ENCODE measurements around the gene ARMH2.
"Not testable (repeated sequence)": the region's sequence is repeated elsewhere in the genome, so short reads cannot be mapped to it uniquely, and the experiment has no call there.

The ARMH2 gene

DNA sequence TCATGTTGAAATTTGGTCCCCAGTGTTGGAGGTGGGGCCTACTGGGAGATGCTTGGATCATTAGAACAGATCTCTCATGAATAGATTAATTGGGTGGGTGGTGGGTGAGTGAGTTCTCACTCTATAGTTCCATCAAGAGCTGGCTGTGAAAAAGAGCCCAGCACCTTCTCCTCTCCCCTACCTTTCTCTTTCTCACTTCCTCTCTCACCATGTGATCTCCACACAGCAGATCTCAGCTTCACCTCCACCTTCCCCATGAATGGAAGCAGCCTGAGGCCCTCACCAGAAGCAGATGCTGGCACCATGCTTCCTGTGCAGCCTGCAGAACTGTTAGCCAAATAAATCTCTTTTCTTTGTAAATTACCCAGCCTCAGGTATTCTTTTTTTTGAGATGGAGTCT, 36.9 kb downstream of the ARMH2 start:
- DNase-seq, result no peak

DNA sequence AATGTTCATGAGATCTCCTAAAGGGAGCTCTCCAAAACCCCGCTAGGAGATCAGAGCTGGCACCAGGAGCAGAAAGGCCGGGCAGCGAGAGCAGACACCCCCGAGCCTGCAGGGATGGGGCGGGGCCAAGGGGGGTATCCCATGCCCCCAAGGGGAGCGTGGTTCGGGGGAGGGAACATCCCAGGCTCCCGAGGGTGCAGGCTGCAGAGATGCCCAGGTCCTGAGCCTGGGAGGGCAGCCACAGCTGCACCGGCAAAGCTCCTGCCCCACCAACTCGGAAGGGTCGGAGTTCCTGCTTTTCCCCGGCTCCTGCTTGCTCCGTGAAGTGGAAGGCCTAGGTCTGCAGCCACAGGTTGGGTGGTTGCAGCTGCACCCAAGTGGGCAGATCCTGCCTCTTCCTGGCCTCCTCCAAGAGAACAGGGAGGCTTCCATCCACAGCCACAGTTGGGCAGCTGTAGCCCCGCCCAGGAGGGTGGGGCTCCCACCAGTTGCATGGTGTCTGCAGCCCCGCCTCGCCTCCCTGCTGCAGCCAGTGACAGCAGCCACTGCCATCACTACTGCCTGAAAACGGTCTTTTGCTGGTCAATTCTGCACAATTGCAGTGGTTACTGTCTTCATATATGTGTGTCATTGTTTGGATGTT, 37.4 kb downstream of the ARMH2 start:
- DNase-seq, result no peak

DNA sequence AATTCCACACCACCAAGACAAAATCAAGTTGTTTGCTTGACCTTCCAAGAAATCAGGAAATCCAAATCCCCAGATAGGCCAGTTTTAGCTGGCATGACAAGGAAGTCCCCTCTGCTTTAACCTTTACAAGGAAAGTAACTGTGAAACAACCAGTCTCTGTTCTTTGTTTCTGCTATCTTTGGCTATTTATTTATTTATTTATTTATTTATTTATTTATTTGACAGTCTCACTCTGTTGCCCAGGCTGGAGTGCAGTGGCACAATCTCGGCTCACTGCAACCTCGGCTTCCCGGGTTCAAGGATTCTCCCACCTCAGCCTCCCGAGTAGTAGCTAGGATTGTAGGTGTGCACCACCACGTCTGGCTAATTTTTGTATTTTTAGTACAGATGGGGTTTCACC, 38.5 kb downstream of the ARMH2 start:
- DNase-seq, result no peak

DNA sequence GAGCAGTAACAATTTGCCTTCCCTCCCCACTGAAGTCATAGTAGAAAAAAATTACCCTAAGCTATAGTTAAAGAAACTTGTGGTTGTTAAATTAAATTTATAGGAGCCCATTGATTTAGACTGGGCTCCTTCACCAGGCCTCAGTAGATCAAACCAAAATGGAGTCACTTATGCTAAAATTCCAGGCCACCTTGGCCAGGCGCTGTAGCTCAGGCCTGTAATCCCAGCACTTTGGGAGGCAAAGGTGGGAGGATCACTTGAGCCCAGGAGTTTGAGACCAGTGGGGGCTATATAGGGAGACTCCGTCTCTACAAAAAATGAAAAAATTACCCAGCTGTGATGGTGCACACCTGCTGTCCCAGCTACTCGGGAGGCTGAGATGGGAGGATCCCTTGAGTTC, 39.0 kb downstream of the ARMH2 start:
- DNase-seq, result no peak

DNA sequence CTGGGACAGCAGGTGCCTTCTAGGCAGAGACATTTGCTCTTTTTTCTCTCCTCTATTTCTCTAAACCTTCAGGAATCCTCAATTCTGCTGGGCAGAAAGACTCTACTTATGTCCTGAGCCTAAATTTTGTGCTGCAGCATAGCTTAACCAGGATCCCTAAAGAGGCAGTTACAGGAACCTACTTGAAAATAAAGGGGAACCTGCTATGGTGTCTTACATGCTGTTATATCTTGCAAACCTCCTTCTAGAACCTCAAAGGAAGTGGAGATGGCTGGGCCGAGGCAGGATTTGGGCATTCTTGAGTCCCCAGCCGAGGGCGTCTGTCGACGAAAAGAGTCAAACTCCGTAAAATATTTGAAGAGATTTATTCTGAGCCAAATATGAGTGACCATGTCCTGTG, 41.1 kb downstream of the ARMH2 start:
- no peak for DNase-seq

DNA sequence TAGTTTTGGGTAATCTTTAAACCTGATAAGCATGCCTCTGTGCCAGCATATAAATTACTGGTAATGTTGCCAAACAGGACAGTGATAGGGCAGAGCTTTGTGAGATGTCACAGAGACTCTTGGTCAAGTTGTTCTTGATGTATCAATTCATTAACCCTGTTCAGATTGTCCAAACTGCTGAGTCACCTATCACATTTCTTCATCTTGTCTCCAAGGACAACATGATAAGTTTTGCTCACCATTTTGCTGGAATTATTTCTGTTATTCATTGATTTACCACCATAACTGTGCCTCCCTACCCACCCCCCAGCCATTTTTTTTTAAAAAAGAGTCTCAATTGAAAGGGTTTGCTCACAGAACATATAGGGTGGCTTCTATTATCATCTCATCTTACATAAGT, 43.4 kb downstream of the ARMH2 start:
- no peak for DNase-seq

DNA sequence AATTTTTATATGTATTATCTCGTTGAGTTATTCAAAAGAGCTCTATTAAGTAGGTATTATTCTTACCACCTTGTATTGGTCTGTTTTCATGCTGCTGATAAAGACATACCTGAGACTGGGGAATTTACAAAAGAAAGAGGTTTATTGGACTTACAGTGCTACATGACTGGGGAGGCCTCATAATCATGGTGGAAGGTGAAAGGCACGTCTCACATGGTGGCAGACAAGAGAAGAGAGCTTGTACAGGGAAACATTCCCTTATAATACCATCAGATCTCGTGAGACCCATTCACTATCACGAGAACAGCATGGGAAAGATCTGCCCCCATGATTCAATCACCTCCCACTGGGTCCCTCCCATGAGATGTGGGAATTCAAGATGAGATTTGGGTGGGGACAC, 44.3 kb downstream of the ARMH2 start:
- DNase-seq, result not testable (repeated sequence)

DNA sequence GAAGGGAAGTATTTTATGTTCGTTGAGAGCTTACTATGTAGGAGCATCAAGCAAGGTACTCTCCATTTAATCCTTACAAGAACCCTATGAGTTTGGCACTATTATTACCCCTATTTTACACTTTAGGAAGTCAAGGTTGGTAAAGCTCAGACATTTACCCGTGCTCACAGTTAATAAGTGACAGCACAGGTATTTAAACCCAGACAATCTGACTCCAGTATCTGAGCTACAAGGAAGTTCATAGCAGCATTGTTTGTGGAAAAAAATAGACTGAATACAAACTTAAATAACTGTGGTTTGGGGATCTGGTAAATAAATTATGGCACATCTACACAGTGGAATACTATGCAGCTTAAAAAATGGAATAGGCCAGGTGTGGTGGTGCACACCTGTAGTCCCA, 45.2 kb downstream of the ARMH2 start:
- DNase-seq, result no peak

DNA sequence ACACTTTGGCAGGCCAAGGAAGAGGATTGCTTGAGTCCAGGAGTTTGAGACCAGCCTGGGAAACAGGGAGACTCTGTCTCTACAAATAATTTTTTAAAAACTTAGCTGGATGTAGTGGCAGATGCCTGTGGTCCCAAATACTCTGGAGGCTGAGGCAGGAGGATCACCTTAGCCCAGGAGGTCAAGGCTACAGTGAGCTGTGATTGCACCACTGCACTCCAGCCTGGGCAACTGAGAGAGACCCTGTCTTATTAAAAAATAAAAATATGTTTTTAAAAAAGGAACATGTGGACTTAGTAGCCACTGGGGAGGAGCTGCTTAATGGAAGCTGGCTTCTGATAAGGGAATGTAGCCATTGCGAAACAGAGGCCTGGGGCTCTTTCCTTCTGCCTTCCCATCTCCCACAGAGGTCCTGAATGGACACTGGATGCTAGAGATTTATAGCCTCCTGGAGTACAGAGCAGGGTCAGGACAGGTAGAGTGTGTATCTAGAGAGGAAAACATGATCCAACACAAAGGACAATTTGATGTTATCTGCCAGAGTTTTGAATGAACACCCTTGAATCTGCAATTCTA, 45.7 kb downstream of the ARMH2 start:
- no peak for DNase-seq

DNA sequence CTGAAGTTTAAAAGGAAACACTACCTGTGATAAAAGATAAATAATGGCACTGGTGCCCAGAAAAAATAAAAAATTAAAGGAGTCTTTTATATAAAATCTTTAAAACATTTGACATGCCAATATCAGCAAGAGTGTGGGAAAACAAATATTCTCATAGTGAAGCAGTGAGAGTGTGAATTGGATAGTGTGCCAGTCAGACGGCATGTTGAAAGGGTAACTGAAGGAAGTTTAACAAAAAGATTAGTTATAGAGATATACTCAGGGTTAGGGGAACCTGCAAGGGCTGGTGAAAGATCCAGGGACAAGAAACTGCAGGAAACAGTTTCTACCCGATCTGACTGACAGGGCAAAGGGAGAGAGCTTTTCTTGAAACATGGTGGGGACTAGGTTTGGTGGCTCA, 46.2 kb downstream of the ARMH2 start:
- no peak for DNase-seq

DNA sequence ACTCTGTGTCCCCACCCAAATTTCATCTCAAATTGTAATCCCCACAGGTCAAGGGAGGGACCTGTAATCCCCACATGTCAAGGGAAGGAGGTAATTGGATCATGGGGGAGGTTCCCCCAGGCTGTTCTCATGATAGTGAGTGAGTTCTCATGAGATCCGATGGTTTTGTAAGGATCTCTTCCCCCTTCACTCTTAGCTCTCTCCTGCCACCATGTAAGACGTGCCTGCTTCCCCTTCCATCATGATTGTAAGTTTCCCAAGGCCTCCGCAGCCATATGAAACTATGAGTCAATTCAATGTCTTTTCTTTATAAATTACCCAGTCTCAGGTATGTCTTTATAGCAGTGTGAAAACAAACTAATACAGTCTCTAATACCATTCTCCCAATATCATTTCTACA, 47.8 kb downstream of the ARMH2 start:
- DNase-seq, result not testable (repeated sequence)

DNA sequence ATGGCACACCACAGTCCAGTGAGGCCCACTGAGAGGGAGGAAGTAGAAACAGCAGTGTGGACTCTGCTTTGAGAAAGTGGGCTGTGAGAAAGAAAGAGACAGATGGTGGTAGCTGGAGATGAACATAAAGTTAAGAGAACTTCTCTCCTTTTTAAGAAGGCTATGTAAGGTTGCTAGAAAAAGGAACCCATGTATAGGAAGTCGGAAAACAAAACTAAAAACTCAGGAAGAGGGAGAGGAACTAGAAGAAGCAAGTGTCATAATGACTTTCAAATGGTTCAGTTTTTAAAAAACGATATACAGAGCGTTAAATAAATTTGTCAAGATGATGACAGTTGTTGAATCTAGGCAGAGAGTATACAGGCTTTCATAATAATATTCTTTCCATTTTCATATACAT, 49.4 kb downstream of the ARMH2 start:
- DNase-seq, result no peak

Data from NCI-H1694 treated with DMSO at 0.1 percent for 48 hours (cell line).